NCI-H187 treated with DMSO at 0.1 percent for 48 hours (cell line): ENCODE data around the gene RFX4.
"Not testable (repeated sequence)": the region's sequence is repeated elsewhere in the genome, so short reads cannot be mapped to it uniquely, and the experiment has no call there.

Source experiments
- DNase-seq: peaks from one replicate; lab custom pipeline; 2025; lab: John Stamatoyannopoulos, UW

RFX4 gene

DNA sequence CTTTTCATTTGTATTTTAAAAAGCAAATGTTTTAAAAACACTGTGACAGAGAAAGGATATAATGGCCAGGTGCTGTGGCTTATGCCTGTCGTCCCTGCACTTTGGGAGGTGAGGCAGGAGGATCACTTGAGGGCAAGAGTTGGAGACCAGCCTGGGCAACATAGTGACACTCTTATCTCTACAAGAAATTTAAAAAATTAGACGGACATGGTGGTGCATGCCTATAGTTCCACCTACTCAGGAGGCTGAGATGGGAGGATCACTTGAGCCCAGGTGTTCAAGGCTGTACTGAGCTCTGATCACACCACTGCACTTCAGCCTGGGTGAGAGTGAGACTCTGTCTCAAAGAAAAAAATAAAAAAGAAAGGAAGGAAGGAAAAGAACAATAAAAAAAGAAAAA, 7.8 kb downstream of the RFX4 start:
- DNase-seq: no peak

DNA sequence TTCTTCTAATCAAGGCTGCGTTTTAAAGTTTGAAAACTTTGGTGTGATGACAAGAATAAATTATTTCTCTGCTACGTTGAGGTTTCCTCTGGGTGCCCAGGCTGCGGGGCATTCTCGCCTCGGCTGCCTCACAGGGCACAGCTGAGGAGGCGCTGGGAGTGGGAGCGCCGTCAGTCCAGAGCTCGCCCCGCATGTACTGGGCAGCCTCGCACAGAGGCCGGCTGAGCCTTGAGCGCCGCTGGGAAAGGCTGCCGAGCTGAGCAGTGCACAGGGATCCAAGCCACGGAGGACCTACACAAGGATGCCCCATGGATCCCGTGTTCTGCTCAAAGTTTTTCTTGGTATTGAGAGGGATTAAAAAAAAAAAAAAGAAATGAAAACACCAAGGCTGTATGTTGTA, 11.6 kb downstream of the RFX4 start:
- no peak for DNase-seq

DNA sequence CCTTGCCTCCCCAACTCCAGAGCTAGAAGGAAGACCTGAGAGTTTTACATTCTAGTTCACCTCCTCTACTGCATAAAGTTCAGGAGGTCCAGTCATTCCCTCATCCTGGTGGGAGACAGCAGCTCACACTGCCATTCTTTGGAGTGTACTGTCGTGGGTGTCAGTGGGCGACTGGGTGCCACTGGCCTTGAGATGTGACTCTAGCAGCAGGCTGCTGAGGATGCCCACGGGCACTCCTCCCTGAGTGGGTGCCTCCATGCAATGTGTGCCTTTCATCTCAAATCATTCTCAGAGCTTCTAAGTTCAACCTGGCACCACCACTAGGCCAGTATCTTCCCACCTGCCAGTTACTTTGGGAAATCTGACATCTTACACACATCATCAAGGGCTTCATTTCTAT, 12.5 kb downstream of the RFX4 start:
- no peak for DNase-seq

DNA sequence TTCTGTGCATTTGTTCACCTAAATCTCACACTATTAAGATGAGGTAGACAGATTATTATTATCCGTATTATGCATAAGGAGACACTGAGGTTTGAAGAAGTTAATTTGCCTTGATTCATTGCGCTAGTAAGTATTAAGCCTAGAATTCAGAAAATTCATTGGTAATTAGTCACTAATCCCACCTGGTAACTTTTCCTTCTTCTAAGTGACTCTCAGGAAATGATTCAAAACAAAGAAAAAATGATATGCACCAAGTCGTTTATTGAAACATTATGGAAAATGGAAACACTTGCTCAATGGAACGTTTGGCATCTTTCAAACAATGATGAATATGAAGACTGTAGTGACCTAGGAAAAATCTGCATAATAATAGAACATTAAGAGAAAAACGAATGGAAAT, 15.2 kb downstream of the RFX4 start:
- no peak for DNase-seq

DNA sequence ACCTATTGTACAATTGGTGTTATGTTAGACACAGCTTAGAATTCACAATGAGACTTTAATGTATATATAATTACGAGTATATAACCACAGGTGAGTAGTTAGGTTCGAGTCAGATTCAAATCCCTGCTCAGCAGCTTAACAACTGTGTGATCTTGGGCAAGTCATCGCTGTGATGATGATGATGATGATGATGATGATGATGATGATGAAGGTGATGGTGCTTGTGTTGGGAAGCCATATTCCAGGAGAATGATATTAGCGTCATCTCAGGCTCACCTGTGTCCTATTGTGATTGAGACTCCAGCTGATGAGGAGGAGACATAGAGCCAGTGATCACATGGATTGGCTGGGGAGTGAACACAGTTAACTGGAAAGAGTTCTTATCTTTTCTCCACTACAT, 16.5 kb downstream of the RFX4 start:
- no peak for DNase-seq

DNA sequence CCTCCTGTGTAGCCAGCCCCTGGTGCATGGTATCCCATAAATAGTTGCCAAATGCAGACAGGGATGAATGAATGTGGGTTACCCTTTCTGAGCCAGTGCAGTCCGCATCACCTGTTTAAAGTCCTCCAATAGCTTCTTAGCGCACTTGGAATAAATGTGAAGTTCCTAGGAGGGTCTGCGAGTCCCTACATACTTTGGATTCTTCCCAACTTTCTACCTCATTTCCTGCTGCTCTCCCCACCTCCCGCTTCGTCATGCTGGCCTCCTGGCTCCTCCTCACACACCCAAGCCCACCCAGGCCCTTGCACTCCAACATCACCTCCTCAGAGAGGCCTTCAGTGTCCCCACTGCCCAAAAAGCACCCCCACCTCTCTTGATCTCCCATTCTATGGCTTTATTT, 17.7 kb downstream of the RFX4 start:
- DNase-seq: no peak

DNA sequence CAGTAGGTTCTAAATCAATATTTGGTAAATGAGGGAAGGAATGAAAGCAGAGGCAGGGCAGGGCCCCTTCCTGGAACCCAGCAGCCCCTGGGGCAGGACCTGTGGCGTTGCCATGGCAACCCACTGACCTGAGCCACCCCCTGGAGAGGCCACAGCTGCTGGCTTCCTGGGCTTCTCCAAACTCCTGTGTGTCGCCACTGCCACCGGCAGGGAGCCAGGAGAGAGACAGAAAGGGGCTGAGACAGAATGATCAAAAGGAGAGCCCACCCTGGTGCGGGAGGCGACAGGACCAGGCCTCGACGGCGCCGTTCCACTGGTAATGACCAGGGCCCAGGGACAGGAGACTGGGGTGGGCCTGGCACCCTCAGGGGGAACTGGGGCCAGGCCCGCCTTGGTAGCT, 18.2 kb downstream of the RFX4 start:
- no peak for DNase-seq

DNA sequence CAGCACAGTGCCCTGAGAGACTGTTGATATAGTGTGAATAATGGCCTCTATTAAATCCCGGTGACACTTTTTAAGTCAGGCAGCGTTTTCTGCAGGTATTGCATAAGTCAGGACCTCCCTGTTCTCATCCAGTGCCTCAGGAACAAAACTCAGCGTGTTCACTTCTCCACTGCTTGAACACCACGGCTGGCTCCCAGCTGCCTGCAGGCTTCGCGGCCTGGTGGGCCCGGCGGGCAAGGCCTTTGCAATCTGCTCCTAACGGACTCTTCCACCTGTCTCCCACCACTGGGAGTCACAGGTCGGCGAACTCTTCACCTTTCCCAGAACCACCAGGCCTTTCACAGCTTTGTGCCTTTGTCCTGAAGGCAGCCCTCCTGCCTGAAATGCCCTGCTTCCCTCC, 18.7 kb downstream of the RFX4 start:
- DNase-seq: no peak

DNA sequence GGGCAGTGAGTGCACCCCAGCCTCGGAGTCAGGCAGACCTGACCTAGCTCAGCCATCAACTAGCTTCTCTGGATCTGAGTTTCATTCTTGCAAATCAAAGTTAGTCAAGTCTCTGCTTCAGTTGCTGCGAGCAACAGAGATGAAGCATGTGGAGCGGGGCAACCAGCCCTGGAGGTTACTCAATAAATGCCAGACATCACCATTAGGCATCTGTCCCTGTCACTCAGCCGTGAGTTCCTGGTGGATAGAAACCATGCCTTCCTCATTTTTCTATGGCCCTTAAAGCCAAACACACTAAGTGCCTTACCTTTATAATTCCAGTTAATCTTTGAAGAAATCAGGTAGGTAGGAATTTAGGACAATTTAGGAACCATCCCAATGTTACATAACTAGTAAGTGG, 19.3 kb downstream of the RFX4 start:
- DNase-seq: no peak

DNA sequence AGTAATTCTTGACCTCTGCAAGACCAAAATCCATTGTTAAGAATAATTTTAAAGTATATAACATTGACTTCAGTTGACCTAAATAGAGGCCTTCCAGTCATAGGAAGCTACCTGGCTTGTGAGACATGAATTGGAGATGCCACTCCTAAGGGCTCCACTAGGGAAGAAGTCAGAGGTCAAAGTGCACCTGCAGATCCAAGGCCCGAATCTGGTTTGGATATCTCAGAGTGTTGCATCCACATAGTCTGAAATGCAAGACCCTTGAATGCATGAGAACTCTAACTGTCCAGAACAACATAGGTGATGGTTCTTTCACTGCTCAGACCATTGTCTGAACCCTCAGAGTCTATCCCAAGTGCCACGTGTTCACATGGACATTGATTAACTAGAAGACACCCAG, 22.4 kb downstream of the RFX4 start:
- no peak for DNase-seq

DNA sequence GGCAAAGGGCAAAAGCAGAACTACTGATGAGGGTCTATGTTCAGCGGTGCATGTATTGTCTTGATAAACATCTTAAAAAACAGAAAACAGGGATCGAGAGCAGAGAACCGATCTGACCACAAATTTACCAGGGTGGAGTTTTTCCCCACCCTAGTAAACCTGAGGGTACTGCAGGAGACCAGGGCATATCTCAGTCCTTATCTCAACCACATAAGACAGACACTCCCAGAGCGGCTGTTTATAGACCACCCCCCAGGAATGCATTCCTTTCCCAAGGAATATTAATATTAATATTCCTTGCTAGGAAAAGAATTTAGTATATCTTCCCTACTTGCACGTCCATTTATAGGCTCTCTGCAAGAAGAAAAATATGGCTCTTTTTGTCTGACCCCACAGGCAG, 37.8 kb downstream of the RFX4 start:
- DNase-seq: not testable (repeated sequence)

DNA sequence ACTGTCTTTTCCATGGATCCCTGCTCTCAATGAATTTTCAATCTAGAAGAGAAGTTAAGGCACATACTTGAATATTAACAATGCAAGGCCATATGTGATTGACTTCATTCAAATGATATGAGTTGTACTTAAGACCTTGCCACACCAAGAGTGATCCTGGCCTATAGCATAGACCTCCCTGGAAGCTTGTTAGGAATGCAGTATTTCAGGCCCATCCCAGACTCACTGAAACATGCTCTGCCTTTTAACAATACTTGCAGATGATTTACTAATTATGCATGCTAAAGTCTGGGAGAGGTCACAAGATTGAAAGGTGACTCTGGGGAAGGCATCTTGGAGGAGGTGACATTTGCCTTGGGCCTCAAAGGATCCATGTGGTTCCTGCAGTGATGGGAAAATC, 43.2 kb downstream of the RFX4 start:
- no peak for DNase-seq

DNA sequence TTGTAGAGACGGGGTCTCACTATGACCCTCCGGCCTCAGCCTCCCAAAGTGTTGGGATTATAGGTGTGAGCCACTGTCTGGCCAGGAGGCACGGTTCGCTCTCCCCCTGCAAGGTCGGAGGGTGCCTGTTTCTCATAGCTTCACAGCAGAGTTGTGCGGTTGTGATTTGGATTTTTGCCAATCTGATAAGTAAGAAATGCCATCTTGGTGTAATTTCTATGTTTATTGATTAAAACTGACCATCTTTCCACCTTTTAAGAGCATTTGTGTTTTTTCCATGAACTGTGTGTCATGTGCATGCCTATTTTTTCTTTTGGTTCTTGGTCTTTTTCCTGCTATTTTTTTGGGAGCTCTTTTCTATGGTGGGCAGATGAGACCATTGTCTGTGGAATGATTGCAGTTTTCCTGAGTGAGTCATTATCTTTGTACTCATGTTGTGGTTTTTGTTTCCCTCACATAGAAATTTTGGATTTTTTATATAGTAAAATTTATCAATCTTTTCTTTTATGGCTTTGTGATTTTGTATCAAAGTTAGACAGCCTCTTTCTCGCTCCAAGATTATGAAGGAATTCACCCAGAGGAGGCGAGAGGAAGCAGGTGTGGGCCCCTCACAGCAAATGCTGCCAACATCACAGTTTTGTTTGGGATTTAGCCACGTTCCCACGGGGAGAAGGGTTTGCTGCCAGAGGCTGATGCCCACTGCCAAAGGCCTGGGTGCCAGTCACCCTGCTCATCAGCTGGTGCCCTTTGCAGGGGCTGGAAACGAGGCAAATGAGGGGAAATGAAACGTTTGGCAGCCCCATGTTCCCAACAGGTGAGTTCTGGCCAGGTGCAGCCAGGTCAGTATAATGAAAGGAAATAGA, 47.2 kb downstream of the RFX4 start:
- DNase-seq: no peak

DNA sequence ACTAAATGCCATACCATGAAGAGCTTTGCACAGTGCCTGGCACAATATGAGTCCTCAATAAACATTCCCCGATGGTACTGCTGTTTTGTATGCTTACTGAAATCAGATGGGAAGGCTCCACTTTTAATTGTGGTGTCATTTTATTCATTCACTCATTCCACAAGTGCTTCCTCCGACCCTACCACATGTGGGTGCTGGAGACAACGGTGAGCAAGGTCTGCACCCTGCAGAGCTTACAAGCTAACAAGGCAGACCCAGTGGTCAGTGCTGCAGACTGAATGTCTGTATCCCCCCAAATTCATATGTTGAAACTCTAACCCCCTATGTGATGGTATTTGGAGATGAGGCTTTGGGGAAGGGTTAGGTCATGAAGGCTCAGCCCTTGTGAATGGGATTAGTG, 48.3 kb downstream of the RFX4 start:
- DNase-seq: no peak

DNA sequence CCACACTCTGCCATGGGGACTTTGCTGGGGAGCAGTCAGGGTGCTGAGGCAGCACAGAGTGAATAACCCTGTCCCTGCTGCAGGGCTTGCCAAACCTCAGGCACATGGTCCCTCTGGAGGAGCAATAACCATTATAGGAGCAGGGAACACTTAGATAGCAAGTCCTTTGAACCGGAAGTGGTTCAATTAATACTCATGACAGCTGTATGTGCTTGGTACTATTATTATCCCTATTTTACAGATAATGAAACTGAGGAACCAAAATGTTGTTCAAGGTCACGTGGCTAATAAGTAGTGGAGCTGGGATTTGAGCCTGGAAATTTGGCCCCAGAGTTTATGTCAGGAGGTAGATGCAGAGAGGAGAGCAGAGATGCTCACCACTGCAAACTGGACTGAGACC, 49.0 kb downstream of the RFX4 start:
- no peak for DNase-seq

DNA sequence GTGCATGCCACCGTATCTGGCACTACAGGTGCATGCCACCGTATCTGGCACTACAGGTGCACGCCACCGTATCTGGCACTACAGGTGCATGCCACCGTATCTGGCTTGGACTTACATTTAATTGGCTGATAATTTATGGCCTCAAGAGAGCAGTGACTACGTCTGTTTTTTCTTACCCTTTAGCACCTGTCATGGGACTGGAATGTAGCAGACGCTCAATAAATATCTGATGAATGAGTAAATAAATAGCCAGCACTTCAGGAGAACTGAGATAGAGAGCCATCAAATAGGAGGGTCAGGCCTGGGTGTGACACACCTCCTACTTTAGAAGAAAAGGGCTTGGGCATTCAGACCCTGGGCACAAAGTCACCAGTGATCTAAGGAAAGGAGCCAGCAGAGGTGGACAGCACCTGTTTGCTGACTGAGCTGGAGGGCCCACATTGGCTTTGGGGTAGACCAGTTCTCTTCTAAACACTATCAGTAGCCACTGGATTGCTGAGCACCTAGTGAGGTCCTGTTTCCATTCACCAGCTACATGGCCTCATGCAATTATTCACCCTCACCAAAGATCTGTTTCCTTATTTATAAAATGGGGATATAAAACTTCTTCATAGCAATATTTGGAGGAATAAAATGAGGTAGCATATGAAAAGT, 50.1 kb downstream of the RFX4 start:
- DNase-seq: no peak

DNA sequence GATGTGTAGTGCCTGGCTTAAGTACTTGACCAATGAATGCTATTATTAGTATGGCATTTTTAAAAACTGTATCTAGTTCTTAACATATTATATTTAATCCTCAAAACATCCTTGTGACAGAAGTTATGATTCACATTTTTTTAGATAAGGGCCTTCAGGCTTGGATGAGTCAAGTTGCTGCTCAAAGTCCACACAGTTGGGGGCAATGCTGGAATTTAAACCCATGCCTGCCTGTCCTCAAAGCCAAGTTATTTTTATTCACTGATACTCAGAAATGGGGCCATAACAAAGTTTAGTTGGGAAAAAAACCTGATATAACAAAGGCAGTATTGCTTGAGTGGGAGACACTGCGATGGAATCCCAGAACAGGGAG, 50.6 kb downstream of the RFX4 start:
- DNase-seq: no peak

DNA sequence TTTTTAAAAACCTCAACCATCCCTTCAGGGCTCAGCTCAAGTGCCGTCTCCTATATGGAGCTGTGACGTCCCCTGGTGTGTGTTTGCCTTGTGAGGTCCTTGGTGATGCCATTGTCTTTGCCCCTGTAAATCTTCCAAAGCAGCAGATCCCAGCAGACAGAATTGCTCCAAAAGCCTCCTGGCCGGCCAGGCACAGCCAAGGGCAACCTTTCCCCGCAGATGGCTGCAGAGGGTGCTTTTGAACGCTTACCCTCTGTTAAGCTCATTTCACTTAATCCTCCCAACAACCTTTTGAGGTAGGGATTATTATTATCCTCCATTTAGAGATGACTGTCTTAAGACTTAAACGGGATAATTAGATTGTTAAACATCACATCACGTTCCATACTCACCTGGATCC, 51.4 kb downstream of the RFX4 start:
- no peak for DNase-seq

DNA sequence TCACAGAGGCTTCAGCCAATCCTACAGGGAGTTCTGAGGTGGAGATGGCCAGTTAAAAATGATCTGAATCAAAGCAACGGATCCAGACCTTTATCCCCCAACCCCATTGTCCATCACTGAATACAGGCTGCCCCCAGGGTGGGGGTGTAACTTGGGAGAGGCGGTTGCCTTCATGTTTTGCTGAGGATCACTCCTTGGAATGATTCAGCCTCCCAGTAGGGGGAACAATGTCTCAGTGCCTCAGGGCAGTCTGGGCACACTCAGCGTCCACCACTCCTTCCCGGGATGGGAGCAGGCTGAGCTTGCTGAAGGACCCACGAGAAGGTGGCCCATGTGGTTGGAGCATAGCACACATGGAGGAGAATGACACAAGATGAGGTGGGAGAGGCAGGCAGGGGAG, 60.2 kb downstream of the RFX4 start:
- DNase-seq: no peak

DNA sequence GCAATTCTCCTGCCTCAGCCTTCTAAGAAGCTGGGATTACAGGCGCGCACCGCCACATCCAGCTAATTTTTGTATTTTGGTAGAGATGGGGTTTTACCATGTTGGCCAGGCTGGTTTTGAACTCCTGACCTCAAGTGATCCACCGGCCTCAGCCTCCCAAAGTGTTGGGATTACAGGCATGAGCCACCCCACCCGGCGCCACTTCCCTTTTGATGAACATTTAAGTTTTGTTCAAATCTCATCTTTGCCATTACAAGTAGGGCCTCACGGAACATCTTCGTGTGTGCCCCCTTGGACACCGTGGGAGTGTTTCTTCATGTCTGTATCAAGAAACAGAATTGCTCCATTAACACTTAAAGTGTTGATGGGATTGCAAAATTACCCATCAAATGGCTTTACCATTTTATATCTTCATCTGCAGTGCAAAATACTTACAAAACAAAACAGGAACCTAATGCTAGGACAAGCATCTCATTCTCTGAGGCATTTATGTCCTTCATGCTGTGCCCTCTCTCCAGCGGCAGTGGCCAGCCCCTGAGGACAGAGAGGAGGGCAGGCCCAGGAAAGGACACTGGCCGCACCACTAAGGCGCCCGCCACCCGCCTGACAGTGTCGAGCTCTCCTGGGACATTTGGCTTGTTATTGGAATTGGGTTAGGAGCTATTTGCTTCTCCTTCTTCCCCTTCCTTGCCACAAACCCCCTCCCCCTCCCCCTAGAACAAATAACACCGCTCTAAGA, 61.7 kb downstream of the RFX4 start:
- no peak for DNase-seq

DNA sequence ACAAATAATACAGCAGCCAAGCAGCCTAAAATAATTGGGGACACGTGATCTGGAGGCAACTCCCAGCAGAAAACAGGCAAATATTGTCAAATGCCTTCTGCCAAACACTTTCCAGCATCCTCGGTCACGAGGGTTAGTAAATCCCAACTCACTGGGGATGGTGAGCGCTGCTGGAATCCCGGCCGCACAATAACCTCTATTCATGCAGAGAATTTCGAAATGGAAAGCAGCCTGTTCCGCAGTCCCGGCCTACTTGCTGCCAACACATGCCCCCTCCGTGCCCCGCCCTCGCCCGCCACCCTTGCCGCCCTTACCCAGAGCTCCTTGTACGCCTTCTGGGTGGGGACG, 62.2 kb downstream of the RFX4 start:
- DNase-seq: no peak

DNA sequence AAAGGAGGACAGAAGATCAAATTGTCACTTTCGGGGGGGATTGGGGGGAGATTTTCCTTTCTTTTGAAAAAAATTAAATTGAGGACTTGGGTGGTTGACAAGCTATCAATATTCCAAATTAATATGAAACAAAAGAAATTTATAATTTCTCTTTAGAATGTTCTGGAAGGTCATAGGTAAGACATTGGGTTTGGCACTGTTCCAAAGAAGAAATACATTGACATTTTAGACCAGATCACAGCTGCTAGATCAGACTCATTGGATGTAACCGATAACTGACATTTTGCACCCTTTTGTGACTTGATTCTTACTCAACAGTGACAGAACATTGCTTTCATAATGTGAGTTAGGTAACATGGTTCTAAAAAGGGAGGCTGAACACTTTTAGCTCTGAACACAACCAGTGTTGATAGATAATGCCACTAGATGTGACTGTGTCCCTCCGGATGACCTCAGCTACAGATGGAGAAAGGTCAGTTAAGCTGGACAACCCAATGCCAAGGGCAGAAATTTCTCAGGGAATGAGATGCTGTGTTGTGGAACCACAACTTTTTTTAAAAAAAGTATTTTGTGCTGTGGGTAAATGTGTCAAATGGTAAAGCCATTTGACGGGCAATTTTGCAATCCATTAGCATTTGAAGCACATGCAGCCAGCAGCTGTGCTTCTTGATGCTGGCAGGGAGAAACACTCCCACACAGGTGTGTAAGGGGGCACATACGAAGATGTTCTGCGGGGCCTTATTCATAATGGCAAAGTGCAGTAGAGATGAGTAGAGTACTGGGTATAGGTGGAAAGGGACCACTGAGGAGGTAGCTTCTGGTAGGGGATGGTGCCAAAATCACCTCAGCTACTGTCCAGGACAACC, 62.9 kb downstream of the RFX4 start:
- no peak for DNase-seq
